IMR-90 (cell line): ENCODE measurements around the gene STX5. TPM values are rescaled to one million over a fixed set of nuclear protein-coding genes. Genes with fewer than 3 reads are reported as not detected.

Experiments
- ATAC-seq: fragments of 200-7000 bp; cut with Tn5 transposase; 2 replicates; pipeline ENCODE4 v1.9.1; 2020; ENCODE audit warnings: low read depth, mild to moderate bottlenecking, moderate library complexity
- BruUV-seq: library from RNA; stranded (reverse); fragments of 400-500 nt; replicated peaks from 2 replicates; lab custom pipeline; 2021; lab: Mats Ljungman, UMichigan
- CTCF ChIA-PET: fragments of 300-600 bp; formaldehyde crosslinking; extraction: SDS; loops from one replicate; lab custom pipeline; 2021; ENCODE audit warnings: antibody characterized with exemption; lab: Yijun Ruan, JAX
- POLR2A ChIA-PET: fragments of 300-600 bp; sonication (Branson Sonifier 250); formaldehyde crosslinking; loops from one replicate; lab custom pipeline; 2022; ENCODE audit warnings: antibody characterized with exemption; ENCODE audit not compliant: unreplicated experiment; lab: Charles Lee
- DNase-seq: peaks from one replicate; pipeline ENCODE4 v3.0.0; 2013
- H2AFZ ChIP-seq: replicated peaks from 2 replicates; pipeline ENCODE3; 2013; ENCODE audit warnings: low read length, mild to moderate bottlenecking; ENCODE audit not compliant: poor library complexity
- H2AK5ac ChIP-seq: 2 replicates; pipeline ENCODE4 v1.6.1; 2013; ENCODE audit warnings: low read depth, low read length, inconsistent platforms
- H2AK9ac ChIP-seq: replicated peaks from 2 replicates; pipeline ENCODE3; 2013; ENCODE audit warnings: mild to moderate bottlenecking, low read depth, low read length, moderate library complexity; ENCODE audit not compliant: poor library complexity
- H2BK120ac ChIP-seq: 2 replicates; pipeline ENCODE4 v1.6.1; 2013; ENCODE audit warnings: low read depth, low read length, inconsistent platforms
- H2BK15ac ChIP-seq: 3 replicates; pipeline ENCODE4 v1.6.1; 2013; ENCODE audit warnings: low read depth, low read length, inconsistent platforms
- H2BK20ac ChIP-seq: 2 replicates; pipeline ENCODE4 v1.6.1; 2013; ENCODE audit warnings: low read depth, mild to moderate bottlenecking, inconsistent platforms, low read length, moderate library complexity
- H2BK5ac ChIP-seq: 2 replicates; pipeline ENCODE4 v1.6.1; 2013; ENCODE audit warnings: mild to moderate bottlenecking, low read depth, low read length, inconsistent platforms; ENCODE audit not compliant: poor library complexity, severe bottlenecking
- H3K14ac ChIP-seq: replicated peaks from 2 replicates; pipeline ENCODE4 v1.6.1; 2013; ENCODE audit warnings: low read depth, low read length, inconsistent platforms
- H3K18ac ChIP-seq: 2 replicates; pipeline ENCODE4 v1.6.1; 2013; ENCODE audit warnings: low read depth, low read length, control low read depth
- H3K23ac ChIP-seq: 2 replicates; pipeline ENCODE4 v1.6.1; 2013; ENCODE audit warnings: low read depth, low read length, inconsistent platforms
- H3K27ac ChIP-seq: 2 replicates; pipeline ENCODE4 v1.5.1; 2013; ENCODE audit warnings: mild to moderate bottlenecking, control low read depth, low read length; ENCODE audit not compliant: insufficient read depth
- H3K27me3 ChIP-seq: 2 replicates; pipeline ENCODE4 v1.6.1; 2013; ENCODE audit warnings: low read length; ENCODE audit not compliant: control insufficient read depth, insufficient read depth
- H3K36me3 ChIP-seq: 2 replicates; pipeline ENCODE4 v1.6.1; 2013; ENCODE audit warnings: low read length, mixed read lengths; ENCODE audit not compliant: control insufficient read depth, insufficient read depth
- H3K4ac ChIP-seq: 2 replicates; pipeline ENCODE4 v1.6.1; 2013; ENCODE audit warnings: low read depth, low read length, inconsistent platforms
- H3K4me1 ChIP-seq: 2 replicates; pipeline ENCODE4 v1.6.1; 2013; ENCODE audit warnings: low read length, mixed read lengths; ENCODE audit not compliant: control insufficient read depth, insufficient read depth
- H3K4me2 ChIP-seq: 2 replicates; pipeline ENCODE4 v1.6.1; 2013; ENCODE audit warnings: low read depth, mild to moderate bottlenecking, control low read depth, low read length, moderate library complexity
- H3K4me3 ChIP-seq: 2 replicates; pipeline ENCODE4 v1.5.1; 2013; ENCODE audit warnings: low read depth, mild to moderate bottlenecking, control low read depth, low read length, moderate library complexity; ENCODE audit not compliant: insufficient read depth
- H3K56ac ChIP-seq: 2 replicates; pipeline ENCODE4 v1.6.1; 2013; ENCODE audit warnings: low read length, inconsistent platforms; ENCODE audit not compliant: insufficient read depth; ENCODE audit errors: extremely low read depth
- H3K79me1 ChIP-seq, 2 experiments: 2 replicates each; pipeline ENCODE4 v1.6.1; 2013; ENCODE audit warnings: low read length in 2 of 2, inconsistent platforms in 1 of 2, low read depth in 1 of 2
- H3K9ac ChIP-seq: 2 replicates; pipeline ENCODE4 v1.6.1; 2013; ENCODE audit warnings: low read depth, low read length, control low read depth
- H3K9me1 ChIP-seq: 2 replicates; pipeline ENCODE4 v1.6.1; 2013; ENCODE audit warnings: low read length, inconsistent platforms; ENCODE audit not compliant: insufficient read depth
- H3K9me3 ChIP-seq: 2 replicates; pipeline ENCODE4 v1.6.1; 2013; ENCODE audit warnings: low read length; ENCODE audit not compliant: control insufficient read depth, insufficient read depth
- H4K20me1 ChIP-seq: 2 replicates; pipeline ENCODE4 v1.6.1; 2013; ENCODE audit warnings: low read length, inconsistent platforms; ENCODE audit not compliant: insufficient read depth
- H4K5ac ChIP-seq: 2 replicates; pipeline ENCODE4 v1.6.1; 2013; ENCODE audit warnings: mild to moderate bottlenecking, low read depth, low read length, control low read depth
- H4K8ac ChIP-seq, 2 experiments: 2 replicates each; pipeline ENCODE4 v1.6.1; 2013; ENCODE audit warnings: low read depth in 2 of 2, low read length in 2 of 2, control low read depth in 1 of 2, inconsistent platforms in 1 of 2
- H4K91ac ChIP-seq: 2 replicates; pipeline ENCODE4 v1.6.1; 2013; ENCODE audit warnings: low read depth, low read length, inconsistent platforms; ENCODE audit not compliant: insufficient read depth
- CEBPB ChIP-seq: IDR thresholded peaks from 2 replicates; pipeline ENCODE4 v1.6.1; 2012; ENCODE audit warnings: low read depth, low read length, improper control_type of control experiment
- FOS ChIP-seq: fragments of 150-350 bp; IDR thresholded peaks from 2 replicates; pipeline ENCODE4 v1.6.1; 2016; ENCODE audit warnings: low read depth, low read length
- MAFK ChIP-seq: IDR thresholded peaks from 2 replicates; pipeline ENCODE4 v1.6.1; 2012; ENCODE audit warnings: low read depth, low read length, improper control_type of control experiment
- MAZ ChIP-seq: IDR thresholded peaks from 2 replicates; pipeline ENCODE4 v1.6.1; 2012; ENCODE audit warnings: low read depth, mild to moderate bottlenecking, low read length, improper control_type of control experiment, moderate library complexity, borderline replicate concordance
- NFE2L2 ChIP-seq: fragments of 150-350 bp; IDR thresholded peaks from 2 replicates; pipeline ENCODE4 v1.6.1; 2016; ENCODE audit warnings: low read depth, mild to moderate bottlenecking, low read length
- RCOR1 ChIP-seq: IDR thresholded peaks from 2 replicates; pipeline ENCODE4 v1.6.1; 2012; ENCODE audit warnings: mild to moderate bottlenecking, low read length, improper control_type of control experiment; ENCODE audit not compliant: insufficient replicate concordance
- WGBS, 2 experiments: methylation state at CpG; one replicate each; pipeline versions ENCODE4 v1.1.5 to v1.1.7; 2013; ENCODE audit warnings: missing lambda C conversion rate in 2 of 2; ENCODE audit not compliant: insufficient read length in 1 of 2; ENCODE audit errors: extremely low coverage in 2 of 2; 5-methylcytosine and 5-hydroxymethylcytosine counted together
- dilution Hi-C: fragments of 300-500 bp; cut with HindIII; formaldehyde crosslinking; loops from one replicate; pipeline ENCODE4 v1.14.3; 2018; ENCODE audit warnings: low sequenced_read_pairs; ENCODE audit not compliant: unreplicated experiment
- in situ Hi-C: fragments of 300-500 bp; cut with MboI; formaldehyde crosslinking; loops from 3 replicates; pipeline ENCODE4 v1.14.3; 2019; ENCODE audit warnings: low sequenced_read_pairs, inconsistent platforms, mixed read lengths
- intact Hi-C: fragments of 100-400 bp; cut with micrococcal nuclease; formaldehyde crosslinking; loops from 2 replicates; pipeline ENCODE4 v1.10.0; 2022
- polyA plus RNA-seq, 3 experiments: library from polyadenylated mRNA; depleted of rRNA; stranded (reverse); fragments of >200 nt; gene quantifications; 2 replicates each; pipeline ENCODE4 v1.2.3, GENCODE V29; 2012; ENCODE audit warnings: low replicate concordance in 1 of 3
- total RNA-seq: library from RNA; depleted of rRNA; stranded (reverse); fragments of >200 nt; gene quantifications from 2 replicates; pipeline ENCODE4 v1.2.3, GENCODE V29; 2012

STX5 gene
- total and polyA plus RNA-seq, 2 of the 4 experiments (the other 2 are of a cell fraction) = 43.1 to 49.5 TPM

DNA sequence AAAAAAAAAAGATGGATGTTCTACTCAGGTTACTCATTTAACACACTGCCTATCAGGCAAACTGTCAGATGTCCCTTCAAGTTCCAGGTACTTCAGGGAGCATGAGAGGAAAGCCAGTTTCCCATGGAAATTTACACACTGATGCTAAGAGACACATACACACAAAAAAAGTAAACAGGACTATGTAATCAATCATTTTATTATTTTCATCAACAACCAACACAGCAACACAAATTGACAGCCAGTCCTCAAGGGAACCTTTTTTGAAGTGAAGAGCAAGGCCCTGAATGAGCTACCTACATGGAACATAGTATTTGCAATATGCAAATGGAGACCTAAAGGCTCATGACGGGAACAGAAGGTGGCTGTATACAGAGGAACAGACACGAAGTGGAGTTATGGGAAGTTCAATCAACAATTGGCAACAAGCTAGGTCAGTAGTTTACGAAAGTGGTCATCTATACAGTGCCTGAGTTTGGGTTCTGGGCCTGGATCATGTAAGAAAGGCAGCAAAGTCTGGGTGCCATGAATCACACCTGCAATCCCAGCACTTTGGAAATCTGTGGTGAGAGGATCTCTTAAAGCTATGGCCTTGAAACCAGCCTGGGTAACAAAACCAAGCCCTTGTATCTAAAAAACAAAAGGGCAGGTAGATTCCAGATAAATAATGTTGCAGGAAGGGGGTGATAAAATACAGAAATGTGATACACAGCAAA is 20.1 kb upstream of the STX5 start:
- H2AK9ac ChIP-seq = no peak overlapping the region
- no peak overlapping the region for H3K9ac ChIP-seq
- in situ Hi-C loops (loop anchor here (25.0 kb wide), 1 partner anchor 465 kb away; no protein-coding TSS in a partner anchor), dilution Hi-C loops (no loop called here), intact Hi-C loops (no loop called here)
- no peak overlapping the region for H2BK15ac ChIP-seq
- H4K8ac ChIP-seq = no peak overlapping the region
- no peak overlapping the region for H3K23ac ChIP-seq
- H3K4me1 ChIP-seq = peaks cover 2% of the 10 kb centered on the region; the same call in 1 of the 2 replicates
- no peak overlapping the region for H2BK5ac ChIP-seq
- DNase-seq (no peak), ATAC-seq (no peak)
- H4K5ac ChIP-seq = no peak overlapping the region
- H3K36me3 ChIP-seq = peaks cover 30% of the 10 kb centered on the region
- H2BK20ac ChIP-seq = no peak overlapping the region
- no peaks in the 10 kb centered on the region for H3K9me3 ChIP-seq
- no peak overlapping the region for H3K14ac ChIP-seq
- H3K4me3 ChIP-seq = no peak overlapping the region
- ChIA-PET CTCF (interaction anchor here (0.5 to 0.7 kb wide), 2 partner anchors 117 to 1294 kb away, joined by 3 read pairs; no protein-coding TSS in a partner anchor), POLR2A (no interaction called here)
- BruUV-seq = no TSS peak
- no peak overlapping the region for H3K4me2 ChIP-seq
- H3K27ac ChIP-seq = no peak overlapping the region
- peaks cover 20 to 44% of the 10 kb centered on the region in 2 experiments for H3K79me1 ChIP-seq
- no peak overlapping the region for H2BK120ac ChIP-seq
- H3K9me1 ChIP-seq = 0 out of 2 replicates have a peak, but pooled peaks cover 4% of the 10 kb centered on the region
- 64% methylated on average over 2 of the region's 3 CpGs; no CpG with 5 or more reads in 1 of the 2 experiments for WGBS, 2 experiments
- no peaks in the 10 kb centered on the region for H3K27me3 ChIP-seq
- H3K18ac ChIP-seq = no peak overlapping the region
- H2AK5ac ChIP-seq = no peak overlapping the region
- H3K56ac ChIP-seq = no peak overlapping the region
- TF ChIP-seq NFE2L2 = no peak
- TF ChIP-seq RCOR1 = no peak
- no peak for TF ChIP-seq FOS
- TF ChIP-seq MAFK = no peak
- no peak for TF ChIP-seq MAZ
- TF ChIP-seq CEBPB = no peak
- peaks cover 42% of the 10 kb centered on the region for H4K20me1 ChIP-seq
- no peak overlapping the region for H3K4ac ChIP-seq
- H4K91ac ChIP-seq = no peak overlapping the region
- no peak overlapping the region for H2AFZ ChIP-seq
